Mononuclear cell (primary cell): ENCODE measurements around the gene UBE4A. TPM values are rescaled to one million over a fixed set of nuclear protein-coding genes. Genes with fewer than 3 reads are reported as not detected.

Experiments
- H3K27me3 ChIP-seq: 2 replicates; pipeline ENCODE4 v1.6.0; 2011; ENCODE audit warnings: low read length, control low read depth; ENCODE audit not compliant: insufficient read depth
- H3K4me1 ChIP-seq: 2 replicates; pipeline ENCODE4 v1.5.1; 2011; ENCODE audit warnings: mild to moderate bottlenecking, low read length, control low read depth; ENCODE audit not compliant: insufficient read depth
- H3K4me3 ChIP-seq: 2 replicates; pipeline ENCODE4 v1.5.1; 2011; ENCODE audit warnings: mild to moderate bottlenecking, low read length, moderate library complexity
- H3K9me3 ChIP-seq: 2 replicates; pipeline ENCODE4 v1.5.1; 2011; ENCODE audit warnings: low read depth, mild to moderate bottlenecking, control low read depth, low read length
- total RNA-seq: library from RNA; depleted of rRNA; stranded (reverse); fragments of >200 nt; gene quantifications from one replicate; pipeline ENCODE4 v1.2.3, GENCODE V29; 2012

The UBE4A gene
- total RNA-seq, 1 donor = 50.5 TPM

DNA sequence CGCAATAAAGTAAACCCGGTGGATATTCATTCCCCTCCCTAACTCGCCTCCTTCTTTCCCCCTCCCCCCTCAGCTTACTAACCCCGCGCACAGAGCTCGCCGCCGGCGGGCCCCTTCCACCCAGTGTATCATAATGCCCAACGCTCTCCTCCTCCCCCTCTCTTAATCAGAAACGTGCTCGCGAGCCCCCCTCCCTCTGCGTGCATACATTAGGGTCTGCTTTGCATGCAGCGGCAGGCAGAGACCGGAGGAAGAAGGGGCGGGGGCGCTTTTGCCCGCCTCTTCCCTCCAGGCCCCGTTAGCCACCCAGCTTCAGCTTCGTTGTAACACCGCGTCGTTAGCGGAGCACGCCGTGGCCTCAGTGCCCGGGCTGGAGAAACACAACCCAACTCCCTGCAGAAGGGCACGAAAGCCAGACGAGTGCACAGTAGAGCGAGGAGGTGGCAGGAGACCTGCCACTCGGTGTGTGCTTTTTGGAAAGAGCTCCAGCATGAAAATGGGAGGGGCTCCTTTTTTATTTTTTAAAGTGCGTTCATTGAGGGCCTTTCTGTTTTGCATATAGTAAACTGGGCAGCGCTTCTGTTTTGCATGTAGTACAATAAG lies 76.0 kb downstream of the UBE4A start:
- peaks cover 41% of the 10 kb centered on the region for H3K4me1 ChIP-seq
- peak overlapping the region; percentile 79 for H3K4me3 ChIP-seq
- H3K9me3 ChIP-seq = no peaks in the 10 kb centered on the region
- H3K27me3 ChIP-seq = no peaks in the 10 kb centered on the region

DNA sequence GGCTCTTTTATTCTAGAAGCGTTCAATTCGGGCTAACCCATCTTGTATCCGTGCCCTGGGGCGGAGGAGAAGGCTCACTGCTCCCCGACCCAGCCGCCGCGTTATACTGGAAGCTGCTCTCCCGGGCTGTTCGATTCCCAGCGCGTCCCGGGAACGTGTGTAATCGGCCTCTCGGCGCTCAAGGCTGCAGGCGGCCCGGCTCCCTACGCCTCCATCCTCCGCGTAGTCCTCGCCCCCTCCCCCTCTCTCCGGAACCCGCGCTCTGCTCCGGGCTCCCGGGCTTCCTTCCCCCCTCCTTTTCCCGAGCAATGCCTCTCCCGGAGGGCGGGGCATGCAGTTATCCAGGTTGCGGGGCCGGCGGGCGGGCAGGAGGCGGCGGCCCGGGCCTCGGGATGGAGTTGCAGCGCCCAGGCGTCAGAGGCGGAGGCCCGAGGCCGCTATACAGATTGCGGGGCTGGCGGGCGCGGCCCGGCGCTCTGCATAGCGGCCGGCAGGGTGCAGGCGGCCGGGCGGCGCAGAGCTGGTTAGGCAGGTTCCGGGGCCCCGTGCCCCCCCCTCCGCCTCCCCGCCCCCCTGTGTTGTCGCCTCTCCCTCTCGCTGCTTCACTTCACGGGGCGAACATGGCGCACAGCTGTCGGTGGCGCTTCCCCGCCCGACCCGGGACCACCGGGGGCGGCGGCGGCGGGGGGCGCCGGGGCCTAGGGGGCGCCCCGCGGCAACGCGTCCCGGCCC lies 76.7 kb downstream of the UBE4A start, which contains the start of gene KMT2A:
KMT2A (plus strand) TSS at position 600 of the 732 bp plus-strand sequence; CDS start at position 621, 21 bp downstream.
- no peaks in the 10 kb centered on the region for H3K27me3 ChIP-seq
- no peaks in the 10 kb centered on the region for H3K9me3 ChIP-seq
- H3K4me3 ChIP-seq = peak within 1 kb of the TSS; percentile 79
- peaks cover 47% of the 10 kb centered on the region for H3K4me1 ChIP-seq

DNA sequence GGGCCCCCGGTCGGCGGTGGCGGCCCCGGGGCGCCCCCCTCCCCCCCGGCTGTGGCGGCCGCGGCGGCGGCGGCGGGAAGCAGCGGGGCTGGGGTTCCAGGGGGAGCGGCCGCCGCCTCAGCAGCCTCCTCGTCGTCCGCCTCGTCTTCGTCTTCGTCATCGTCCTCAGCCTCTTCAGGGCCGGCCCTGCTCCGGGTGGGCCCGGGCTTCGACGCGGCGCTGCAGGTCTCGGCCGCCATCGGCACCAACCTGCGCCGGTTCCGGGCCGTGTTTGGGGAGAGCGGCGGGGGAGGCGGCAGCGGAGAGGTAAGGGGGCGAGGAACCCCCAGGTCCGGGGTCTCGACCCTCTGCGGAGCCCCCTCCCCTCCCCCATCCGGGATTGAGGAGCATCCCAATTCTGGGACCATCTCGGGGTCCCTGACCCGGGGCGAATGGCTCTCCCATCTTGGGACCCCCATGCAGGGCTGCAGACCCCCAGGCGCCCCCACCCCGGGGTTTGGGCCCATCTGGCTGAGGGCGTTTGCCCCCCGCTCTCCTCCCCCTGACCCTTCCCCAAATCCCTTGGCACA lies 77.3 kb downstream of the UBE4A start:
- peak overlapping the region; percentile 72 for H3K4me3 ChIP-seq
- peaks cover 50% of the 10 kb centered on the region for H3K4me1 ChIP-seq
- H3K27me3 ChIP-seq = no peaks in the 10 kb centered on the region
- no peaks in the 10 kb centered on the region for H3K9me3 ChIP-seq

DNA sequence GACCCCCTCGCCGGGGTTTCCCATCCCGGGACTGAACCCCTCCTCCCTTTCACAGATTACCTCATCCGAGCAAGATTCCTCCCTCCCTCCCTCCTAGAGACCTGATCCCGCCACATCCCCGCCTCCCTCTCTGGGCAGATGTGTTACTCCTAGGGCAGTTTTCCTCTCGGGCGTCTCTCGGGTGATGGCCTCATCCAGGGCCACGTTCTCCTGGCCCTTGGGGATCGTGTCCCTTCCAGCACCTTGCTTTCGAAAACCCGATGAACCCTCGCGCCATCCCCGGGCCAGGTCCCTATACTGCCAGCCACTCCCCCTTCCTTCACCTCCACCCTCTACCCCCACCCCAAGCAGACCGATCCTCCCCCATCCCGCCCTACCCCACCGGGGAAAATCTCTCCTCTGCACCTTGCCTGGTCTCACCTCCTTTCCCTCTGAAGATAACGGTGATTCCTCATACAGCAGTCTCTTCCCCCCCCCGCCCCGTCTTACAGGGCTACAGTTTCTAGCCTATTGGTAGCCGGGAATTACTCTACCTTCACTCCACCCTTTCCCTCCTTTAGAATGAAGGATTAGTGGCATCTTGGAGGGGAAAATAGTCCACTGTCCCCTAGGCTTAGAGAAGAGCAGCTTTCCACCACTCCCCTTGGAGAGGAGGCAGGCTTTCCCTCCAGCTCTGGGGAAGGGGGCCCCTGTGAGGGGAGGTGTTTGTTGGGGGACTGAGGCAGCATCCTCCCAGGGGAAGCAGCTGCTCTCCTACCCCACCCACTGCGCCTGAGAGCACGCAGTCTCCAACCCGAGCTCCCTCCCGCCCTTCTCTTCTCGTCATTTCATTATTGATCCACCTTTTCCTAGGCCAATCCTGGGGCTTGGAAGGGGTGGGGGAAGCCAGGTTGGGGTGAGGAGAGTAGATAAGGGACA lies 78.1 kb downstream of the UBE4A start:
- Histone ChIP-seq H3K27me3 (no peaks in the 10 kb centered on the region), H3K4me1 (peaks cover 57% of the 10 kb centered on the region), H3K4me3 (peak overlapping the region; percentile 72), H3K9me3 (no peaks in the 10 kb centered on the region)

DNA sequence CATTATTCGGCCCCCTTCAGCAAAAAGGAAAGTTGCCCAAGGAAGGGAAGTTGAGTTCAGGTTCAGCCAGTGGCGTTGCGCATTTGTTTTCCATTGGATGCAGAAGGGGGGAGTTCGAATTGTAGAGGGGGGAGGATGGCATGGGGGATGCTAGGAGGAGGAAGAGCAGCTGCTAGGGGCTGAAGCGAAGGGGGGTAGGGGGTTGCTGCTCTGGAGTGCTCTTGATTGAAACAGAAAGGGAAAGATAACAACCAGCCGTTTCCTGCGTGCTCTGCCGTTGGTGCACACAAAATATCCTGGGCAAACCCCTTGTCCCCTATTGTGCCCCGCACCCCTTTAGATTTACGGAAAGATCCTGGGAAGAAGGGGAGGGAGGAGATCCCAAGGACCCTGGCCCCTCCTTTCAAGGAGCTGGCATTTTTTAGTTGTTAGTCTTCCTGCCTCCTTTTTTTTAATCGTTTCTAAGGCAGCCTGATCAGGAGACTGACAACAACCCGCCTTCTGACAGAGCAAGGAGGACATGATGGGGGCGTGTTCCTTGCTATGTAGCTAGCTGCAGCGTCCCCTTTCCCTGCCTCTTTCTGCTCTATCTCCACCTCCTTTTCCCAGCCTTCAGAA lies 79.0 kb downstream of the UBE4A start:
- H3K4me3 ChIP-seq = peak overlapping the region; percentile 72

DNA sequence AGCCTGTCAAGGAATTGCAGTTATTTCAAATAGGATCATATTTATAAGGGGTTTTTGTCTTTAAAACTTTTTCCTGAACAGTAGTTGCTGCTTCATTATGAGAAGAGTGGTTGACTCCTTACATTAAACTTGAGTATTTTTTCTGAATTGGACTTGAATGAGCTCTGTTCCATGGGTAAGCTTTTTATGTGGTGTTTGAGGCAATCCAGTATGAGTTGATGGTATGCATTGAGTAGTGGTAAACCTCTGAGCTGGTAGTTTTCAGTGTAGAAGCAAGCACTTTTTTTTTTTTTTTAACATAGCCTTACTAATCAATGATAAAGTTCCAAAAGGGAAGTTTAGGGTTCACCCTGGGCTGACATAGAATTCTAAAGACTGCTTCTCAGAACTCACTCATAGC lies 80.2 kb downstream of the UBE4A start:
- Histone ChIP-seq H3K4me3 (no peak overlapping the region), H3K4me1 (peaks cover 59% of the 10 kb centered on the region), H3K9me3 (no peaks in the 10 kb centered on the region), H3K27me3 (no peaks in the 10 kb centered on the region)

More for the DNA sequence above, 79.0 kb downstream of the UBE4A start:
- Histone ChIP-seq H3K9me3 (no peaks in the 10 kb centered on the region), H3K27me3 (no peaks in the 10 kb centered on the region), H3K4me1 (peaks cover 63% of the 10 kb centered on the region)

DNA sequence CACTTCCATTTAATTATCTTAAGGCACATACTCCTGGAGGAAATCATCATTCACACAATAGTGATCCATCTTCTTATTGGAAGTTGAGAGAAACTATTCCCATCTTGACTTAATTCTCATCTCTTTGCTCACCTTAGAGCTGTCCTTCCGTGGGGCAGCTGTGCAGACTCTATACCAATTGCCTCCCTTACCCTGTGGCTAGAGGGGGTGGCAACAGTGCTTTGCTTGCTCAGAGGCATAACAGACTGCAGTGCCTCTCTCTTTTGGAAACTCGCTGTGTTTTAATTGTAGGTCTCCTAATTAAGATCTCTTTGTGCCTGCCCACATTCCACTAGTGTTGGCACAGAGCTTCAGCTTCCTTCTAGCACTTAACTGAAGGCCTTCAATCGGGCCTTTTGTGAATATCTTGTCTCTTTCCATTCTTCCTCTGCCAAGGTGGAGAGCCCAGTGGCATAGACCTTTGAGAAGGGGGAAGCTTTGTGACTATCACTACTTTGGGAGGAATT lies 82.4 kb downstream of the UBE4A start:
- peaks cover 54% of the 10 kb centered on the region for H3K4me1 ChIP-seq
- H3K4me3 ChIP-seq = no peak overlapping the region
- no peaks in the 10 kb centered on the region for H3K9me3 ChIP-seq
- no peaks in the 10 kb centered on the region for H3K27me3 ChIP-seq

DNA sequence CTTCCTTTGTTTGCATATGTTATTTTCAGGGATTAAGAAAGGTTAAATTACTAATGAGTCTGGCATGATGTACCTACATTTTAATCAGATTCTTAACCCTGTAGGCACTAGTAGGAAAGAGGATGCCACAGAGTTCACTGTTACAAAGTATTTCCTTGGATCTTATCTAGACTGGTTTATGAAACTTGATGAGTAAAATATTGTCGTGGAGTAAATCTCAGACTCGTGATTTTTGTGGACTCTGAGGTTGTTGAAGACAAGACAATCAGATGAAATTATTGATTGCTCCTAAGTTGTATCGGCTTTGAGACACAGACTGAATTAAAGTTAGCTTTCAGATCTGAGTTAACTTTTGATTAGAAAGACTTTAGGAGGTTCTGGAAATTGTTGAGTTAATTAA lies 82.9 kb downstream of the UBE4A start:
- H3K4me3 ChIP-seq = no peak overlapping the region
- H3K27me3 ChIP-seq = no peaks in the 10 kb centered on the region
- no peaks in the 10 kb centered on the region for H3K9me3 ChIP-seq
- peaks cover 51% of the 10 kb centered on the region for H3K4me1 ChIP-seq

DNA sequence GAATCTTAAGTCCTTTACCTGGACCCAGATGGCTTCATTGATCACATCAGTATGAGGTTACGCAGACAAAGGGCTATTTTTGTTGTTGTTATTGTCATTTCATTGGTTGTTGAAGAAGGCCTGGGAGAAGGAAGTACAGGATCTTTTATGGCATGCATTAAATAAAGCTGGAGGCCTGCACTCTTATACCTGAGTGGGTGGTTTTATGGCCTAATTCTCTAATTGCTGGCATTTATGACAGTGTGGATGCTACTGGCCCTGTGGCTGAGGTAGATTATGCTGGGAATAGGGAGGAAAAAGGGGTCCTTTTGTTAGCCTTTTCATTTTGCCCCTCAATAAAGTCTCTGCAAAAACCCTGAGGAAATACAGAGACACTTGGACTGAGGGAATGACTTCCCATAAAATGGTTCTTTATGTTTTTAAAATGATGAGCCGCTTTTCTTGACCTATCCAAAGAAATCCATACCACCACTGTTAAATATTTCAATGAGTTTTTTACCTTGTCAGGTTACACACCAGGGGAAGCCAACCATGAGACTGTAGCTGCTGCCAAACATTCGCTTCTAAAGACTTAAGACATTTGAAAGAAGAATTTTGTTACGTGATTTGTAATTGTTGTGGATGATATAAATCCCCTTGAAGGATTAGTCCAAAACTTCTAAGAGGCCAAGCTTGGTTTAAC lies 83.6 kb downstream of the UBE4A start:
- Histone ChIP-seq H3K4me1 (peaks cover 45% of the 10 kb centered on the region), H3K4me3 (no peak overlapping the region), H3K27me3 (no peaks in the 10 kb centered on the region), H3K9me3 (no peaks in the 10 kb centered on the region)

DNA sequence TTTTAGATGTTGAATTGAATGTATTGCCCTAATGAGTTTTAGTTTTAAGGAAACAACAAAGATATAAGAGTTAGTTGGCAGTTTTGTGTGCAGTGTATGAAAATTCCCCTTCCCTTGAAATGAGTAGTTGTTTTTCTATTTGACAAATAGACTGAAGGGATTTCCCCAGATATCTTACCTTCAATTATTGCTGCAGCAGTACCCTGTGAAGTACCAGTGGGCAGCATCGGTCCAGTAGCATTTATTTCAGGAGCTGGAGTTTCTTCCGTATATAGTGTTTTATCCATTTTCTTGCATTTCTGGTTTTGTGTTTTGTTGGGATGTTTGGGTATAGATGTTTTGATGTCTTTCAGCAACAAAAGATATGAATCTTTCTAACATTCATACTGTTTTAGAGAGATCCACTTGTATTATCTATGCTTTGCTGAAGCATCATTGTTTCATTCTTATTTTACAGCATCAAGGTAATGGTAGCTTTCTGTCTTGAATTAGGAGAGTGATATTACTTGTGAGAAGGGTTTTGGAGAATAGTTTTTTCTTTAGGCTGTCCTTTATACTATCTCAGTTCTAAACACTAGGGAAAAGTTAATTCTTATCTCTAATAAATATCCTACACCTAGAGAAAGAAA lies 84.3 kb downstream of the UBE4A start:
- Histone ChIP-seq H3K4me3 (no peak overlapping the region), H3K9me3 (no peaks in the 10 kb centered on the region), H3K4me1 (peaks cover 38% of the 10 kb centered on the region), H3K27me3 (no peaks in the 10 kb centered on the region)

DNA sequence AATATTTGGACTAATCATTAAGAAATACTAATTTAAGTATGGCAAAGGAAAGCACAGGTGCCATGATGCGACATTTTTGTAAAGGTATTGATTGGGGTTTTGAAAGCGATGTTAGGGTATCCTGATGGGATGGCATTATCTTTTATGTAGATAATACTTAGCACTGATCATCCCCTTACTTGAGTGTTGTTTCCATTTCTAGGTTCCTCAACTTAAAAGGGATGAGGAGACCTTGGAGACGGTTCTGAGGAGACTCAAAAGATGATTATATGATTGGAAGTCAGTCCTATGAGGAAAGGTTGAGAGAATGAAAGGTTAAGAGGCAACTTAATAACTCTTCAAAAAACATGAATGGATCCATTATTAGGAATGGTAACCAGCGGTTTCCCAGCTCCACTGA lies 88.0 kb downstream of the UBE4A start:
- peaks cover 11% of the 10 kb centered on the region for H3K4me1 ChIP-seq
- H3K27me3 ChIP-seq = no peaks in the 10 kb centered on the region
- H3K9me3 ChIP-seq = no peaks in the 10 kb centered on the region
- H3K4me3 ChIP-seq = no peak overlapping the region

DNA sequence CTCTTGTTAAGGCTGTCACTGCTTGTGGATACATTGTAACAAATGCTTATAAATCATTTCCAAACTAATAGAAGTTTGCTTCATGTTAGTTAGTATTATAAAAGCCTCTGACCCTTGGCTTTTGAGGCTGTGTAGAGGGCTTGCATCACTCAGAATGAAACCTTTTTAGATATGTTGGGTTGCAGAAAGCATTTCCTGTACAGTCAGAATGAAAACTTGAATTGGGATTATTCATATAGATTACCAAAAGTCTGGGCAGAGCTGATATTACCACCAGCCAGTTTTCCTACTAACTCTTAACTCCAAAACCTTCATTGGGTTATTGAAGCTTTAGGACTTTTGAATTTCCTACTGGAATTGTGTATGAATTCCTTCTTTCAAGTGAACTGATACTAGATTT lies 88.9 kb downstream of the UBE4A start:
- H3K4me1 ChIP-seq = peaks cover 5% of the 10 kb centered on the region
- no peaks in the 10 kb centered on the region for H3K9me3 ChIP-seq
- no peaks in the 10 kb centered on the region for H3K27me3 ChIP-seq
- H3K4me3 ChIP-seq = no peak overlapping the region
